ENCODE data around the gene HGD. TPM values are rescaled to one million over a fixed set of nuclear protein-coding genes. Genes with fewer than 3 reads are reported as not detected.

The HGD gene
- total and polyA plus RNA-seq, 2 donors (not counting 3 experiments of a cell fraction or from before 2014, with no cell fraction given), result 0.18 to 0.22 TPM

DNA sequence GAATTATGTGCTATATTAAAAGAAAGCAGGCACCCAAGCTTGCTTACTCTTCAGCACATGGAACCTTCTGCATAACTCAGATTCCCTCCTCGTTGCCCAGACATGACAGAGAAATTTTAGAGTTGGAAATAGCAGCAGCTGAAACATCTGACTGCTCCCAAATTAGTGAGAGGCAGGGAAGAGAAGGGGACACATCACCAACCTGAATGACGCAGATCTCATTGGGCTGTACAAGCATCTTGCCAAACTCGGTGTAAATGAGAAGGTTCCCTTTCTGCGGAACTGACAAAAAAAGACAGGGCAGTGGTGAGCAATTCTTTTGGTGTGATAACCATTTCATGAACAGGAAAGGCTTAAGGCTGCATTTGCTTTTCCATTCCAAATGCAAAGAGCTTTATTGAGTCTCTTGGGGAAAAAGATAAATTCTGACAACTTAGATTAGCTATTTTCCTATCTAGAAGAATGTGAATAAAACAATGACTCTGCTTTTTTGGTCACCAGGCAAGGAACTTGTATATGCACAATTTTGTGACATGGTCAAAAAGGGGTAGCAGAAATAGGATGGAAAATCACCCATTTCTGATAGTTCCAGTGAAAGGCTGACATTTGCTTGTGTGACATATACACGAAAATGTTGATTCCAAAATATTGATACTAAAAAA is 35.1 kb downstream of the HGD start:
- Histone ChIP-seq H3K36me3 (ENCODE audit: control insufficient read depth in 2 of 2, extremely low read depth in 1 of 2, insufficient read depth in 2 of 2, low read length in 2 of 2) (no peaks in the 10 kb centered on the region), H4K20me1 (replicated peaks; ENCODE audit: control insufficient read depth, extremely low read depth, insufficient read depth, low read length) (no peaks in the 10 kb centered on the region), H3K4me2 (ENCODE audit: insufficient read depth, low read length) (no peak overlapping the region), H3K27ac (ENCODE audit: insufficient read depth, low read depth, low read length) (no peak overlapping the region), H2AFZ (ENCODE audit: low read depth, low read length) (no peak overlapping the region), H3K9ac (replicated peaks; ENCODE audit: extremely low read depth, insufficient read depth, low read length) (no peak overlapping the region), H3K9me3 (replicated peaks; ENCODE audit: control insufficient read depth, insufficient read depth, low read length) (no peaks in the 10 kb centered on the region), H3K4me1 (ENCODE audit: control insufficient read depth, extremely low read depth, insufficient read depth, low read length) (peaks cover 9% of the 10 kb centered on the region), H3K79me2 (ENCODE audit: control insufficient read depth, insufficient read depth, low read length) (no peaks in the 10 kb centered on the region), H3K4me3 (replicated peaks in 1 of 3; ENCODE audit: insufficient read depth in 1 of 3, low read depth in 1 of 3, low read length in 3 of 3) (no peak overlapping the region), H3K27me3 (ENCODE audit: control insufficient read depth in 2 of 2, insufficient read depth in 2 of 2, low read length in 2 of 2) (no peaks in the 10 kb centered on the region), H3K9me1 (replicated peaks; ENCODE audit: control insufficient read depth, extremely low read depth, insufficient read depth, low read length) (no peaks in the 10 kb centered on the region)
- no TSS peak for BruUV-seq (replicated peaks)
- no peak for DNase-seq (ENCODE audit: low read depth, low spot score)
- POLR2A ChIA-PET, result no interaction called here
- intact Hi-C loops (cut with micrococcal nuclease), result no loop called here
- FAIRE-seq, result no peak
- CTCF ChIA-PET, result no interaction called here
- dilution Hi-C loops (cut with MboI; ENCODE audit: extremely low pct_ligation_motif_present, low sequenced_read_pairs), result no loop called here
- no peak for TF ChIP-seq GATA2 (IDR thresholded peaks at IDR 0.05; ENCODE audit: insufficient read depth, insufficient read length, low read depth, low read length)
- no peak for TF ChIP-seq POLR2AphosphoS5 (IDR thresholded peaks at IDR 0.05; ENCODE audit: insufficient read depth, low read depth, low read length)
- TF ChIP-seq MAX (IDR thresholded peaks at IDR 0.05; ENCODE audit: insufficient read depth, insufficient read length), result no peak
- TF ChIP-seq FOS (IDR thresholded peaks at IDR 0.05; ENCODE audit: borderline replicate concordance, insufficient read depth, low read length), result no peak
- TF ChIP-seq EZH2 (IDR thresholded peaks at IDR 0.05; ENCODE audit: borderline replicate concordance, low read depth, low read length, severe bottlenecking), result no peak
- TF ChIP-seq CTCF (IDR thresholded peaks at IDR 0.05; ENCODE audit: extremely low read depth in 1 of 2, insufficient read depth in 1 of 2, low read depth in 1 of 2, low read length in 2 of 2), result no peak
- no peak for TF ChIP-seq JUN (IDR thresholded peaks at IDR 0.05; ENCODE audit: borderline replicate concordance, insufficient read depth, insufficient read length, low read depth)
- no peak for TF ChIP-seq MYC (IDR thresholded peaks at IDR 0.05; ENCODE audit: low read depth, low read length)
- TF ChIP-seq POLR2A (IDR thresholded peaks at IDR 0.05; ENCODE audit: low read depth, low read length), result no peak
